Forelimb muscle (tissue), 1 donor: Measurements from ENCODE around the gene WDFY2. TPM values are rescaled to one million over a fixed set of nuclear protein-coding genes. Genes with fewer than 3 reads are reported as not detected.
"Not testable (repeated sequence)": the region's sequence is repeated elsewhere in the genome, so short reads cannot be mapped to it uniquely, and the experiment has no call there.

Source experiments
- DNase-seq: peaks from one replicate; pipeline ENCODE4 v3.0.0-alpha.2; 2013; ENCODE audit warnings: low read depth
- polyA plus RNA-seq: library from polyadenylated mRNA; unstranded; fragments of 120-200 nt; gene quantifications from one replicate; pipeline ENCODE4 v1.2.1, GENCODE V29; 2013; ENCODE audit not compliant: insufficient read length

The WDFY2 gene
- 8.3 TPM for polyA plus RNA-seq

GRCh38 chr13:51583875-51584730, at the start of gene WDFY2:
Gene WDFY2, plus strand, starts transcription at chr13:51584462. Its CDS starts 226 bp downstream, at chr13:51584688.
- peak; percentile 99 for DNase-seq

GRCh38 chr13:51538591-51539179, 45.6 kb upstream of the WDFY2 start:
- DNase-seq: no peak

DNA sequence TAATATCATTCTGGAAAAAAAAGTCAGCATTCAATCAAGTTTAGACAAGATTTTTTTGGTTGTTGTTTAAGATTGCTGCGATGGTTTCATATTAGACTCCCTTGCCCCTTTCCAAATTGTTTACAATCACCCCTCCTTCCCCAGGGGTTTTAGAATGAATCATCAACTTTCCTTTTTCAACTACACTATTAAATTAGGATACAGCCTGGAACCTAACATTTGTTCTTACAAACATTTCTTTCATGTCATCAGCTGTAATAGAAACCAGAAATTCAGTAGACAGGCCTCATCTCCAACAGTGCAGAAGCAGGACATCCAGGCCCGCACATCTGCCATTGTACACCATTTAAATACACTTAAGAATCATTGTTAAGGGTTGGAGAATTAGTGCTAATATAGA, 44.4 kb upstream of the WDFY2 start:
- DNase-seq: no peak

DNA sequence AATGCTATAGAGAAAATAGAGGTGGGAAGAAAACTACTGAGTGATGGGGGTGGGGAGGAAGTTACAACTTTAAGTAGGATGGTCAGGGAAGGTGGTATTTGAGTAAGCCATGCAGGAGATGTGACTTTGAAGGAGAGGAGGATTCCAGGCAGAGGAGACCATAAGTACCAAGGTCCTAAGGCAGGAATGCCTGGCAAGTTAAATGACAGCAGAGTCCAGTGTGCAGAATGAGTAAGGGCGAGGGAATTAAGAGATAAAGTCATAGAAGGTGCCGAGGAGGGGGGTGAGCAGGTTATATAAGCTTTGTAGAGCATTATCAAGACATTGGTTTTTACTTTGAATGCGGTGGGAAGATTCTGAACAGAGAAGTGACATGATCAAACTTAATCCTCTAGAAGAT, 43.2 kb upstream of the WDFY2 start:
- DNase-seq: no peak

DNA sequence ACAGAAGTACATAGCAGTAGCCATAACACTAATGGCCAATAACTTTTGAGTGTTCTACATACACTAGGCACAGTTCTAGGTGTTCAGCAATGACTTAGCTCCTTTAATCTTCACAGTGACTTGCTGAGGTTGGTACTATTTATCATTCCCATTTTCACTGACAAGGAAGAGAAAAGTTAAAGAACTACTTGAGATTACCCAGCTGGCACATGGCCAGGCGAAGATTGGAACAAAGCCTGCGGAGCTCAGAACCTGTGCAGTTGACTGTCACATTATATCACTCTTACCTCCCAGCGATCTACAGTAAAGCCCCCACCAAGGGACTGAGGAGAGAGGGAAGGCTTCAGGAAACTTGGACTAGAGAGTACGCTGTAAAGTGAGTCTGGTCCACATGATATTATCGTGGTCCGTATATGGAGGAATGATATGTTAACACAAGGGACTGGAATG, 42.4 kb upstream of the WDFY2 start:
- no peak for DNase-seq

DNA sequence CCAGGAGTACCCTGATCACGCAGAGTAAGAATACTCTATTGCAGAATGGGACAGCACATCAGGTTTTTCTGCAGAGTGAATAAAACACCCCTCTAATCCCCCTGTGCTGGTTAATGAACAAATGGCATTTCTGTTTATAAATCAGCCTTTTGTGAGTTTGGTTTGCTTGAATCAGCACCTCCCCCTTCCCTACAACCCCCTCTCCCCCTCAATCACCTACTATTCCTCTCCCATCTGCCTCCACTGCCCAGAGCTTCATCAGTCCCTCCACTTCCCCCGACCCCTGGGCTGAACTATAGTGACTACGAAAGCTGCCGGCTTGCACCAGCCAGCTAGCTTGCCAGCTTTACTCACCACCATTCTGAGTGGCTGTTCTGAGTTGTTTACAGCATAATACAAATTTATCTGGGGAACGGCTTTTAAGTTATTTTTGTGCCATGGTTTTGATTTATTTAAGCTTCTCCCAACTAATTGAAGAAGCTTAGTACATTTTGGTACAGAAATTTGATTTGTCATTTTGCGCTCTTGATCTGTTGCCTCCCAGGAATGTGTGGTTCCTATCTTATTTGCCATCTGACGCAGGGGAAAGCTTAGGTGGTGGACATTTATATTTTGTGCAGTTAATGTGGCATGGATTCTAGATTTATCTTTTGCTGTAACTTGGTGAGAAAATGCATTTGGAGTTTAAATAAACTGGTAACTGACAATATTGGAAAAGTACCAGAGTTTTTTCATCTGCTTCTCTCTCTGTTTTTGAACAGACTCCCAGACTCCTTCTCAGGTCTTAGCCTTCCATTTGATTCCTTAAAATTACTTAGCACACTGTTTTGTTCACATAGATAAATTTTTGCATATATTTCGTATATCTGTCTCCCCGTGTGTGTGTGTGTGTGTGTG, 41.7 kb upstream of the WDFY2 start:
- no peak for DNase-seq

DNA sequence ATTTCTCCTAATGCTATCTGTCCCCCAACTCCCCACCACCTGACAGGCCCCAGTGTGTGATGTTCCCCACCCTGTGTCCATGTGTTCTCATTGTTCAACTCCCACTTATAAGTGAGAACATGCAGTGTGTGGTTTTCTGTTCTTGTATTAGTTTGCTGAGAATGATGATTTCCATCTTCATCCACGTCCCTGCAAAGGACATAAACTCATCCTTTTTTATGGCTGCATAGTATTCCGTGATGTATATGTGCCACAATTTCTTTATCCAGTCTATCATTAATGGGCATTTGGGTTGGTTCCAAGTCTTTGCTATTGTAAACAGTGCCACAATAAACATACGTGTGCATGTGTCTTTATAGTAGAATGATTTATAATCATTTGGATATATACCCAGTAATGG, 38.8 kb upstream of the WDFY2 start:
- not testable (repeated sequence) for DNase-seq

DNA sequence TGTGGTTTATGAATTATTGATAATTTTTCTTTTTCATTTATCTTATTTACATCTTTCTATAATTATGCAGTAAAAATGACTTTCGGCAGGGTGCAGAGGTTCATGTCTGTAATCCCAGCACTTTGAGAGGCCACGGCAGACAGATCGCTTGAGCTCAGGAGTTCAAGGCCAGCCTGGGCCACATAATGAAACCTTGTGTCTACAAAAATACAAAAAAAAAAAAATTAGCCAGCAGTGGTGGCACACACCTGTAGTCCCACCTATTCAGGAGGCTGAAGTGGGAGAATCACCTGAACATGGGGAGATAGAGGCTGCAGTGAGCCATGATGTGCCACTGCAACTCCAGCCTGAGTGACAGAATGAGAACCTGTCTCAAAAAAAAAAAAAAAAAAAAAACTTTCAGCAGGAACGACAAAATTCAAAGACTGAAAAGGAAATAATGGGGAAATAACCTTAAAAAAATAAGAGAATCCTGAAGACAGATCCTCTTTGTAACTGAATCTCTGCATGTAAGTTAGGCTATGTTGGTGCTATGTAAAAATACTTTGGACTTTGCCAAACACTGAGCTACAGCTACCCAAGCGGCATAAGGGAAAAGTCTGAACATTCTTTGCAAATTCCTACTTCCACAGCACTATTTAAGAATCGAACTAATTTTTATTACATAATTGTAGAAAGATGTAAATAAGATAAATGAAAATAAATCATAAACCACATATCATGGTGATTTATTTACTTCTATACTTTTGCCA, 36.7 kb upstream of the WDFY2 start:
- no peak for DNase-seq

DNA sequence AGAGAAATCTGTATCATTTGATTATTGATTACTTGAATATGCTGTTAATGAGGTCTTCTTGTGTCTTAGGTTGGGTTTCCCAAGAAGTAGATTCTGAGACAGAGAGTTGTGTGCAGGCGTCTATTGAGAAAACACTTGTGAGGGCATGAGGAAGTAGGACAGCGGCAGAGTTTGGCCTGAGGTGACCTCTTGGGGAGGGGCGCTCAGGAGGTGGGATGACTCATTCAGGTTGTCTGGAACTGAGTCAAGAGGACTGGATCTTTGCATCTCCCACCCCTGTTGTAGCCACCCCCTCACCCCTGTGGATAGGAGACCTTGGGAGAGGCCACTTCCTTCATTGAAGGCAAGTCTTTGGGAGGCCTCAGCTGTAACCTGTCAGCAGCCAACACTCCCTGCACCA, 35.2 kb upstream of the WDFY2 start:
- no peak for DNase-seq

- no peak for DNase-seq
These were observed 34.7 kb upstream of the WDFY2 start for GRCh38 chr13:51549593-51549992.

DNA sequence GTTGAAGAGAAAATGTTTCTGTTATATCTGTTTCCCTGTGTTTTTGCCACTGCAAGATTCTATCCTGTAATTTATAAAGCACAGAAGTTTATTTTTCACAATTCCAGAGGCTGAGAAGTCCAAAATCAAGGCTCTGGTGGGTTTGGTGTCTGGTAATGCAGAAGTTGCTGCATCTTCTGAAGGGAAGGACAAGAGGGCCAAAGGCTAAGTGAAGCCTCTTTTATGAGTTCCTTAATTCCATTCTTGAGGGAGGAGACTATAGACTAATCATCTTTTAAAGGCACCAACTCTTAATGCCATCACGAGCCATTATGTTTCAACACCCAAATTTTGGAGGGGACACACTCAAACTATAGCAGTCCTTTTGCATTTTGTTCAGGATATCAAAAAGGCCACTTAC, 34.1 kb upstream of the WDFY2 start:
- DNase-seq: no peak

DNA sequence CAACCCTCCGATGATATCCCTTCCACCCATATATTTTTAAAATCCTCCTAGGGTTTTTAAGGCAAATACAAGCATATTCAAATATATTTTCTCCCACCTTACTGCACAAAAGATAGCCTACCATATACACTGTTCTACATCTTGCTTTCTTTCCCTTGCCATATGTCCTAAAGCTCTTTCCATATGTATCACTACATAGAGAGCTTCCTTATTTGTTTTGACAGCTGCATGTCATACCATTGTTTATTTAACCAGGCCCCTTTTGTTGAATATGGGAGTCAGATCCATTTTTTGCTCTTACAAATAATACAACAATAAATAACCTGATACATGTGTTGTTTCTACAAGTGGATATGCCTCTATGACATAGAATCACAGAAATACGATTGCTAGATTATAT, 32.8 kb upstream of the WDFY2 start:
- no peak for DNase-seq

DNA sequence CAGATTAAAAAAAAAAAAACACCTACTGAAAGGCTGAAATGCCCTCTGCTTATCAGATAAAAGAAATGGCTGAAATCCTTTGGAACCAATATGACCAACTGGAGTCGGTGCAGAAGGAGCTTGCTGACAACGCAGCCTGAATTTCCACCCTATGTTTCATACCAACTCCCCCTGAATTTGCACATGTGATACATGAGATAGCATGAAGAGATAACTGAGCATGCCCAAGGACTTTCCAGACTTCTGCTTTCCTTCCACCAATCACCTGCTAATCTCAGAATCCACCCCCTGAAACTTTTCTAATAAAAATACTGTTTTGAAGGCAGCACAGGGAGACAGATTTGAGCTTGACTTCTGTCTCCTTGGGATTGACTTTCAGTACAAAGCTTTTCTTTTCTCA, 32.2 kb upstream of the WDFY2 start:
- DNase-seq: no peak

DNA sequence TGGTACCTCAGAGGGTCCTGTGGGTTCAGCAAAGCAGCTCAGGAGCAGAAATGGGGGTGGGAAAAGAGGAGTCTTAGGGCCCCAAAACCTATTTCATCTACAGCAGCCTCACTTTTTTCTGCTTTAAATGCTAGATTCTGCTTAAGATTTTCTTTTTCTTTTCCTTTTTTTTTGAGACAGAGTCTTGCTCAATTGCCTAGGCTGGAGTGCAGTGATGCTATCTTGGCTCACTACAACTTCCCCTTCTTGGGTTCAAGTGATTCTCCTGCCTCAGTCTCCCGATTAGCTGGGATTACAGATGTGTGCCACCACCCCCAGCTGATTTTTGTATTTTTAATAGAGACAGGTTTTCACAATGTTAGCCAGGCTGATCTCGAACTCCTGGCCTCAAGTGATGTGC, 30.7 kb upstream of the WDFY2 start:
- DNase-seq: no peak

- DNase-seq: no peak
These were observed 27.5 kb upstream of the WDFY2 start for GRCh38 chr13:51556740-51557139.

DNA sequence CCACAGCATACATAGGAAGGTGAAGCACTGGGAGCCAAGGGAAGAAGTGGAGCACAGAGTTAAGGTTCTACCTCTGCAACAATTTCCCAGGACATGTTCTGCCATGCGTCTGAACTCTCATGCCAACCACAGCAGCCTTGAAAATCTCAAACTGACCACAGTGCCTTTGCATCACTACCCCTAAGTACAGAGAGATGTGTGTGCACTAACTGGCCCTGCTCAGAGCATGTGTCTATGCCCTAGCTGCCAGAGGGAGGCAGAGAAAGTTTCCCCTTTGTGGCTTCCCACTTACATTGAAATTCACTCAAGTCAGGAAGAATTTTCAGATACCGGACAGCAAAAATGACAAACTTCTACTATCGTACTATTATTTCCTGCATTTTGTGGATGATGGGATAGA, 26.8 kb upstream of the WDFY2 start:
- no peak for DNase-seq

GRCh38 chr13:51557875-51558612, 26.2 kb upstream of the WDFY2 start:
- no peak for DNase-seq

DNA sequence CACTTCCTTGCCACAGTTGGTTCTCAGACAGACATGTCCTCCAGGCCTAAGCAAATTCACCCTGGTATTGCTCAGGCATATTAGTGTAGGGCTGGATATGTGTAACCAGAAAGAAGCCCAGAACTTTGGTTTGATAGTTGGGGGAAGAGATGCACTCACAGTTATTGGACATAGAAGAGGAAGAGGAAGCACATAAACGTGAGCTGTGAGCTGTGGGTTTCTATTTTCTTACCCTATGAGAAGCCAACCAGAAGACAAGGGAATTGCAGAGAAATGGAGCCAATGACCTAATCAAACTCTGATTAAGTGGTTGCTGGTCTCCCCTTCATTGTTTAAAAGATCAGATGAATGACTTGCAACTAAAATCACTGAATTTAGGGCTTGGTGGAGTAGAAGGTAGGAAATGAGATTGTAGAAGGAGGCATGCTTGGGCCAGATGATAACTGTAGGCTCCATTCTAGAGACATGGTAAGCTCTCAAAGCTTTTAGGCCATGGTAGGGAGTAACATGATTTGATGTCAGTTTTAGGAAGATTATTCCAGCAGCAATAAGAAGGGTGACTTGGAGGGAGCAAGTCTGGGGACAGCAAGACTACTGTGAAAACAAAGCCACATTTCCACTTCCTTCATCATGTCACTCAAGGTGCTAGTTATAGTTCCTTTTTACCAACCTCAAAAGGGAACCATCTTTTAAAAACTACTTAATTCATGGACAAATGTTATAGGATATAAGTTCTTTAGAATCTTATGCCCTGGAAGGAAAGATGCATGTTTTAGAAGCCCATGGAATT, 24.1 kb upstream of the WDFY2 start:
- DNase-seq: no peak

GRCh38 chr13:51562011-51562671, 22.1 kb upstream of the WDFY2 start:
- DNase-seq: no peak
